ENCODE results near the gene RNF227. TPM values are rescaled to one million over a fixed set of nuclear protein-coding genes. Genes with fewer than 3 reads are reported as not detected.

Gene RNF227
- total RNA-seq, 1 donor from 2014 or later, result 7.5 TPM

DNA sequence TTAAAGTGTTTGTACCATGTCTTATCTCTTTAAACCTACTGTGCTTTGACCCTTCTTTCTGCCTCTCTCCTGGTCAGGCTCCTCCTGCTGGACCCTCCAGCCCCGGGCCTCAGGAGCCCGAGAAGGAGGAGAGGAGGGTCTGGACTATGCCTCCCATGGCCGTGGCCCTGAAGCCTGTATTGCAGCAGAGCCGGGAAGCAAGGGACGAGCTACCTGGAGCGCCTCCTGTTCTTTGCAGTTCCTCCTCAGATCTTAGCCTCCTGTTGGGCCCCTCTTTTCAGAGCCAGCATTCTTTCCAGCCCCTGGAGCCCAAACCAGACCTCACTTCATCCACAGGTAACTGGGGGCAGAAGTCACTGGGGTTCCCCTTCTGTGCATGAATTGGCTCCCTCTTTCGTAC is 29.6 kb upstream of the RNF227 start:
- no peak overlapping the region for H3K4me3 ChIP-seq
- no peaks in the 10 kb centered on the region for H3K9me3 ChIP-seq
- ATAC-seq (no peak), DNase-seq (no peak)
- H3K27me3 ChIP-seq (ENCODE audit: low read depth), result no peaks in the 10 kb centered on the region
- peaks cover 90% of the 10 kb centered on the region for H3K36me3 ChIP-seq
- H3K27ac ChIP-seq, result no peak overlapping the region
- TF ChIP-seq, protein P1, sequence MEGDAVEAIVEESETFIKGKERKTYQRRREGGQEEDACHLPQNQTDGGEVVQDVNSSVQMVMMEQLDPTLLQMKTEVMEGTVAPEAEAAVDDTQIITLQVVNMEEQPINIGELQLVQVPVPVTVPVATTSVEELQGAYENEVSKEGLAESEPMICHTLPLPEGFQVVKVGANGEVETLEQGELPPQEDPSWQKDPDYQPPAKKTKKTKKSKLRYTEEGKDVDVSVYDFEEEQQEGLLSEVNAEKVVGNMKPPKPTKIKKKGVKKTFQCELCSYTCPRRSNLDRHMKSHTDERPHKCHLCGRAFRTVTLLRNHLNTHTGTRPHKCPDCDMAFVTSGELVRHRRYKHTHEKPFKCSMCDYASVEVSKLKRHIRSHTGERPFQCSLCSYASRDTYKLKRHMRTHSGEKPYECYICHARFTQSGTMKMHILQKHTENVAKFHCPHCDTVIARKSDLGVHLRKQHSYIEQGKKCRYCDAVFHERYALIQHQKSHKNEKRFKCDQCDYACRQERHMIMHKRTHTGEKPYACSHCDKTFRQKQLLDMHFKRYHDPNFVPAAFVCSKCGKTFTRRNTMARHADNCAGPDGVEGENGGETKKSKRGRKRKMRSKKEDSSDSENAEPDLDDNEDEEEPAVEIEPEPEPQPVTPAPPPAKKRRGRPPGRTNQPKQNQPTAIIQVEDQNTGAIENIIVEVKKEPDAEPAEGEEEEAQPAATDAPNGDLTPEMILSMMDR (IDR thresholded peaks at IDR 0.05), result no peak
- intact Hi-C loops (cut with DNase I), result no loop called here
- no peaks in the 10 kb centered on the region for H3K4me1 ChIP-seq

DNA sequence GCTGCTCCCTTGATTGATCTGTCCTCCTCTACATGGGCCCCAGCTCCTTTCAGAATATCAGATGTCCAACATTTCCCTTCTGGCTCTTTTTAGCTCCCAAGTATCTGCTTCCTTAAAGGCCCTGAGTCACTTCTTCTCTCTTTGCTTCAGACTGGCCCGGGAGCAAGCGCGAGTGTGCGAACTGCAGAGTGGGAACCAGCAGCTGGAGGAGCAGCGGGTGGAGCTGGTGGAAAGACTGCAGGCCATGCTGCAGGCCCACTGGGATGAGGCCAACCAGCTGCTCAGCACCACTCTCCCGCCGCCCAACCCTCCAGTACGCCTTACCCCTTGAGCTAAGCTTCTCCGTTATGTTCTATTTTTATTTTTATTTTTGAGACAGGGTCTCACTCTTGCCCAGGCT is 28.2 kb upstream of the RNF227 start:
- Histone ChIP-seq H3K27ac (no peak overlapping the region), H3K4me1 (no peaks in the 10 kb centered on the region), H3K36me3 (peaks cover 96% of the 10 kb centered on the region), H3K27me3 (ENCODE audit: low read depth) (no peaks in the 10 kb centered on the region), H3K9me3 (no peaks in the 10 kb centered on the region), H3K4me3 (no peak overlapping the region)
- intact Hi-C loops (cut with DNase I), result no loop called here
- ATAC-seq (no peak), DNase-seq (no peak)
- TF ChIP-seq, protein P1 (IDR thresholded peaks at IDR 0.05), result no peak

DNA sequence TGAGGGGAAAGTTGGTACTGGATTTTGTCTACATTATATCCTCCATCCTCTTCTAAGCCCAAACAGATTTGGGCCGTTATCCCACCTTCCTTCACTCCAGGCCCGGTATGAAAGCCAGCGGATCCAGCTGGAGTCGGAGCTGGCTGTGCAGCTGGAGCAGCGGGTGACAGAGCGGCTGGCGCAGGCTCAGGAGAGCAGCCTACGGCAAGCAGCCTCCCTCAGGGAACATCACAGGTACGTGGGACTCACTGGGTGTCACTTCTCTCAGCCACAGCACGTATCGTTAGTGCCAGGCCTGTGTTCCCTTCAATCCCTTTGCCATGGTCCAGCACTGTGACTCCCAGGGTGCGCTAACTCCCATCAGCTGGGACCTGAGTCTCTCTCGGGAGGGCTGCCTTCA is 27.2 kb upstream of the RNF227 start:
- ATAC-seq, result no peak
- no peak overlapping the region for H3K4me3 ChIP-seq
- peaks cover 96% of the 10 kb centered on the region for H3K36me3 ChIP-seq
- DNase-seq, result no peak
- TF ChIP-seq, protein P1 (IDR thresholded peaks at IDR 0.05), result no peak
- H3K27me3 ChIP-seq (ENCODE audit: low read depth), result no peaks in the 10 kb centered on the region
- H3K4me1 ChIP-seq, result no peaks in the 10 kb centered on the region
- intact Hi-C loops (cut with DNase I), result no loop called here
- H3K9me3 ChIP-seq, result no peaks in the 10 kb centered on the region
- no peak overlapping the region for H3K27ac ChIP-seq

DNA sequence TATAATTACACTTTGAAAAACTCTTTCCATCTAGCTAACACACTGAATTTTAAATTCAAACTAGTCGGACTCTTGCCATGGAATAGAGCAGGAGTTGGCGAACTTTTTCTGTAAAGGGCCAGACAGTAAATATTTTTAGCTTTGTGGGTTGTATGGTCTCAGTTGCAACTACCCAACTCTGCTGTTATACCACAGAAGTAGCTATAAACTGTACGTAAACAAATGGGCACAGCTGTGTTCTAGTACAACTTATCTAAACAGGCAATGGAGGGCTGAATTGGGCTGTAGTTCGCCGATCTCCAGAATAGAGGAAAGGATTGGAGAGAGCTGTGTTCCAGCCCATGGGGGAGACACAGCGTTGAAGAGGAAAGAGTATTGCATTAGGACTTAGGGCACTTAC is 24.7 kb upstream of the RNF227 start:
- intact Hi-C loops (cut with DNase I), result no loop called here

DNA sequence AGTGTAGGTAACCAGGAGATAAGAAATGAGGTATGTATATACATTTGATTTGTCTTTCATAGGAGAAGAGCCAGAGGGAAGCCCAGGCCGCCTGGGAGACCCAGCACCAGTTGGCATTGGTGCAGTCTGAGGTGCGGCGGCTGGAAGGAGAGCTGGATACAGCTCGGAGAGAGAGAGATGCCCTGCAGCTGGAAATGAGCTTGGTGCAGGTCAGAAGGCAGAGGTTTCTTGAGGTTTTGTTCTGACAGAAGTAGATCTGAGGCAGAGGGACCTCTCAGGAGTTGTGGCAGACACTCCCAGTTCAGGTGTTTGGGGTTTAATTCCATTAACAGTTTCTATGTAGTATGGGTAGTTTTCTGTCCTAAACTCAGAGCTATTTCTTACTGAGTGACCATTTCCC is 23.9 kb upstream of the RNF227 start:
- Histone ChIP-seq H3K9me3 (no peaks in the 10 kb centered on the region), H3K4me3 (no peak overlapping the region), H3K27me3 (ENCODE audit: low read depth) (no peaks in the 10 kb centered on the region), H3K4me1 (peaks cover 2% of the 10 kb centered on the region), H3K27ac (no peak overlapping the region), H3K36me3 (peaks cover 96% of the 10 kb centered on the region)
- intact Hi-C loops (cut with DNase I), result no loop called here
- TF ChIP-seq, protein P1 (IDR thresholded peaks at IDR 0.05), result no peak
- ATAC-seq (no peak), DNase-seq (no peak)

More for the DNA sequence above, 24.7 kb upstream of the RNF227 start:
- H3K36me3 ChIP-seq, result peaks cover 96% of the 10 kb centered on the region
- no peak for DNase-seq
- H3K27ac ChIP-seq, result no peak overlapping the region
- H3K4me1 ChIP-seq, result no peaks in the 10 kb centered on the region
- no peaks in the 10 kb centered on the region for H3K9me3 ChIP-seq
- H3K27me3 ChIP-seq (ENCODE audit: low read depth), result no peaks in the 10 kb centered on the region
- H3K4me3 ChIP-seq, result no peak overlapping the region
- TF ChIP-seq, protein P1 (IDR thresholded peaks at IDR 0.05), result no peak
- ATAC-seq, result no peak

DNA sequence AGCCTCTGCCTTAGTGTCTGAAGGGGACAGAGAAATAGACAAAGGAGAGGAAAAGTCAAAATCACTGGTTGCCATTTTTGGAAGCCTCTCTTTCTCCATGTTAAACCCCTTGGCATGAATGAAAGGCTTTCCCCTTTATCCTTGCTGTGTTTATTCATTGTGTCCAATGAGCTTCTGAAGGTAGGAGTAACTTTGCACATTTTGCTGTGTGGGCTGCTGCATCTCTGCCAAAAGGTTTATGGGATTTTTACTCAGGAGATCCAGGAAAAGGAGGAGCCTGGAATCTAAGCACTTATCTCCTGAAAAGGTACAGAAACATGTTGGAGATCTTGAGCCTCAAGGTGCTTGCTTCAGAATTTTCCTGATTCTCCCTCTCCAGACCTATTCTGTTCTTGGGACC is 19.8 kb upstream of the RNF227 start:
- peaks cover 31% of the 10 kb centered on the region for H3K4me1 ChIP-seq
- intact Hi-C loops (cut with DNase I), result no loop called here
- ATAC-seq, result no peak
- no peak overlapping the region for H3K27ac ChIP-seq
- no peaks in the 10 kb centered on the region for H3K9me3 ChIP-seq
- H3K4me3 ChIP-seq, result no peak overlapping the region
- no peaks in the 10 kb centered on the region for H3K27me3 ChIP-seq (ENCODE audit: low read depth)
- TF ChIP-seq, protein P1 (IDR thresholded peaks at IDR 0.05), result no peak
- H3K36me3 ChIP-seq, result peaks cover 68% of the 10 kb centered on the region
- no peak for DNase-seq

Measured in lower lobe of right lung (tissue), 2 donors.